WTC11 (cell line): ENCODE results near the gene ATP6V1A. TPM values are rescaled to one million over a fixed set of nuclear protein-coding genes. Genes with fewer than 3 reads are reported as not detected.

Source experiments
- ATAC-seq: fragments of 200-7000 bp; cut with Tn5 transposase; 2 replicates; pipeline ENCODE4 v1.10.0; 2021; ENCODE audit warnings: mild to moderate bottlenecking, moderate library complexity
- CTCF ChIA-PET: fragments of 300-600 bp; sonication (Branson Sonifier 250); formaldehyde crosslinking; loops from one replicate; lab custom pipeline; 2021; ENCODE audit warnings: antibody characterized with exemption; lab: Charles Lee
- POLR2A ChIA-PET: fragments of 350-600 bp; sonication (Branson Sonifier 250); formaldehyde crosslinking; loops from one replicate; lab custom pipeline; 2021; ENCODE audit warnings: antibody characterized with exemption; lab: Charles Lee
- DNase-seq: peaks from one replicate; pipeline ENCODE4 v3.0.0; 2021; ENCODE audit warnings: low spot score
- H3K27ac Mint-ChIP-seq: 2 replicates; pipeline ENCODE4 v1.8.0; 2021; ENCODE audit warnings: mixed read lengths
- H3K27me3 Mint-ChIP-seq: 2 replicates; pipeline ENCODE4 v1.8.0; 2021; ENCODE audit warnings: low read depth, mild to moderate bottlenecking, moderate library complexity, mixed read lengths
- H3K36me3 Mint-ChIP-seq: 2 replicates; pipeline ENCODE4 v1.8.0; 2021; ENCODE audit warnings: mixed read lengths
- H3K4me1 Mint-ChIP-seq: 2 replicates; pipeline ENCODE4 v1.8.0; 2022; ENCODE audit warnings: mixed read lengths
- H3K4me3 Mint-ChIP-seq: 2 replicates; pipeline ENCODE4 v1.8.0; 2021; ENCODE audit warnings: mild to moderate bottlenecking, moderate library complexity, mixed read lengths
- H3K9me3 Mint-ChIP-seq: 2 replicates; pipeline ENCODE4 v1.8.0; 2021; ENCODE audit warnings: mixed read lengths
- ATF1 ChIP-seq: sonication (generic); formaldehyde crosslinking; IDR thresholded peaks from 2 replicates; pipeline ENCODE4 v1.8.1; 2023; ENCODE audit warnings: mild to moderate bottlenecking, moderate library complexity, missing genetic modification reagents
- CREM ChIP-seq: sonication (generic); formaldehyde crosslinking; IDR thresholded peaks from 2 replicates; pipeline ENCODE4 v1.8.1; 2022; ENCODE audit warnings: mild to moderate bottlenecking, missing genetic modification reagents, moderate library complexity
- ELF4 ChIP-seq: sonication (generic); formaldehyde crosslinking; IDR thresholded peaks from 2 replicates; pipeline ENCODE4 v1.8.1; 2022; ENCODE audit warnings: low read depth, mild to moderate bottlenecking, moderate library complexity, missing genetic modification reagents
- FOXK1 ChIP-seq: sonication (generic); formaldehyde crosslinking; IDR thresholded peaks from 2 replicates; pipeline ENCODE4 v1.8.0; 2022; ENCODE audit warnings: mild to moderate bottlenecking, moderate library complexity, missing genetic modification reagents
- GABPB1 ChIP-seq: sonication (generic); formaldehyde crosslinking; IDR thresholded peaks from 2 replicates; pipeline ENCODE4 v1.8.1; 2023; ENCODE audit warnings: mild to moderate bottlenecking, missing genetic modification reagents
- HMGA2 ChIP-seq: fragments of 250-450 bp; sonication (Bioruptor Pico); IDR thresholded peaks from 2 replicates; pipeline ENCODE4 v1.4.0; 2021; ENCODE audit warnings: mild to moderate bottlenecking, moderate library complexity
- IRF2 ChIP-seq: sonication (generic); formaldehyde crosslinking; IDR thresholded peaks from 2 replicates; pipeline ENCODE4 v1.8.0; 2022; ENCODE audit warnings: low read depth, missing genetic modification reagents, borderline replicate concordance
- JAZF1 ChIP-seq: fragments of 250-450 bp; sonication (Bioruptor Pico); IDR thresholded peaks from 2 replicates; pipeline ENCODE4 v1.9.0; 2021; ENCODE audit warnings: moderate library complexity, mild to moderate bottlenecking, inconsistent platforms
- JUN ChIP-seq: sonication (generic); formaldehyde crosslinking; IDR thresholded peaks from 2 replicates; pipeline ENCODE4 v1.8.0; 2023; ENCODE audit warnings: mild to moderate bottlenecking, missing genetic modification reagents
- MXD4 ChIP-seq: fragments of 250-450 bp; sonication (Bioruptor Pico); IDR thresholded peaks from 2 replicates; pipeline ENCODE4 v1.8.0; 2021; ENCODE audit warnings: mild to moderate bottlenecking, moderate library complexity, borderline replicate concordance
- NFYB ChIP-seq: sonication (generic); formaldehyde crosslinking; conservative IDR thresholded peaks from 2 replicates; pipeline ENCODE4 v1.8.0; 2022; ENCODE audit warnings: low read depth, missing genetic modification reagents
- OVOL2 ChIP-seq: fragments of 250-450 bp; sonication (Bioruptor Pico); IDR thresholded peaks from 2 replicates; pipeline ENCODE4 v1.9.0; 2021; ENCODE audit warnings: mild to moderate bottlenecking, borderline replicate concordance
- SMAD3 ChIP-seq: sonication (generic); formaldehyde crosslinking; IDR thresholded peaks from 2 replicates; pipeline ENCODE4 v1.8.0; 2022; ENCODE audit warnings: missing genetic modification reagents, mild to moderate bottlenecking, borderline replicate concordance
- SMAD4 ChIP-seq: sonication (generic); formaldehyde crosslinking; IDR thresholded peaks from 2 replicates; pipeline ENCODE4 v1.8.0; 2022; ENCODE audit warnings: mild to moderate bottlenecking, missing genetic modification reagents
- TCF7 ChIP-seq: sonication (generic); formaldehyde crosslinking; IDR thresholded peaks from 2 replicates; pipeline ENCODE4 v1.8.0; 2022; ENCODE audit warnings: mild to moderate bottlenecking, low read depth, missing genetic modification reagents, moderate library complexity
- ZNF121 ChIP-seq: sonication (generic); formaldehyde crosslinking; IDR thresholded peaks from 2 replicates; pipeline ENCODE4 v1.8.0; 2023; ENCODE audit warnings: missing genetic modification reagents
- ZNF671 ChIP-seq: fragments of 250-450 bp; sonication (Bioruptor Pico); IDR thresholded peaks from 2 replicates; pipeline ENCODE4 v1.8.0; 2021; ENCODE audit warnings: mild to moderate bottlenecking
- total RNA-seq: library from RNA; stranded (reverse); gene quantifications from 3 replicates; pipeline ENCODE4 v1.2.3, GENCODE V29; 2021
- TF ChIP-seq, protein P1 (sequence below): fragments of 250-450 bp; sonication (Bioruptor Pico); IDR thresholded peaks from 2 replicates; pipeline ENCODE4 v1.9.0; 2021; ENCODE audit warnings: moderate library complexity, mild to moderate bottlenecking, inconsistent platforms, borderline replicate concordance
- TF ChIP-seq, protein P2 (sequence below): sonication (generic); formaldehyde crosslinking; conservative IDR thresholded peaks from 2 replicates; pipeline ENCODE4 v1.8.1; 2023; ENCODE audit warnings: mild to moderate bottlenecking, low read depth, missing genetic modification reagents, moderate library complexity
- TF ChIP-seq, protein P3 (sequence below): fragments of 250-450 bp; sonication (Bioruptor Pico); IDR thresholded peaks from 2 replicates; pipeline ENCODE4 v2.1.2; 2022; ENCODE audit warnings: mild to moderate bottlenecking, moderate library complexity
- TF ChIP-seq, protein P4 (sequence below): sonication (generic); formaldehyde crosslinking; IDR thresholded peaks from 2 replicates; pipeline ENCODE4 v1.8.1; 2023; ENCODE audit warnings: mild to moderate bottlenecking, missing genetic modification reagents
- TF ChIP-seq, protein P5 (sequence below): sonication (generic); formaldehyde crosslinking; IDR thresholded peaks from 2 replicates; pipeline ENCODE4 v1.8.0; 2022; ENCODE audit warnings: mild to moderate bottlenecking, missing genetic modification reagents
- TF ChIP-seq, protein P6 (sequence below): fragments of 200-600 bp; IDR thresholded peaks from 2 replicates; pipeline ENCODE4 v1.8.0; 2022; ENCODE audit warnings: antibody characterized with exemption

ATP6V1A gene
- total RNA-seq, 1 experiment from 2014 or later: 90.7 TPM

DNA sequence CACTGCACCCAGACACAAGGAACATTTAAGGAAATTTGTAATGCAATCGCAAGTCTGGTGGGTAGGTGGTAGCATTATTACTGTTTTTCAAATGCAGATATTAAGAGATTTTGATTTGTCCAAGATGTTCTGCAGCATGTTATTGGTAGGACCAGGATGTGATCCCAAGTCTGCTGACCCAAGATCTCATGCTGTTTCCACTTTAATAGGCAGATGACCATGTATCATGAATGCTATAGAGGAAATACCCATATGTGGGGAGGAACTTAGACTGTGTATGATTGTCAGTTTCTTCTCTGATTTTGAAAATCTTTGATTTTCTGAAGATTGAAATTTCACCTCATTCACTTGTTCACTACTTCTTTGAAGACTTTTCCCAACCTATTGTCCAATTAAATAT lies 28.7 kb downstream of the ATP6V1A start (continued):
- TF ChIP-seq JUN (CRISPR knock-in tag) (no peak), FOXK1 (CRISPR knock-in tag) (no peak), ZNF121 (CRISPR knock-in tag) (no peak)
- TF ChIP-seq, protein P1, sequence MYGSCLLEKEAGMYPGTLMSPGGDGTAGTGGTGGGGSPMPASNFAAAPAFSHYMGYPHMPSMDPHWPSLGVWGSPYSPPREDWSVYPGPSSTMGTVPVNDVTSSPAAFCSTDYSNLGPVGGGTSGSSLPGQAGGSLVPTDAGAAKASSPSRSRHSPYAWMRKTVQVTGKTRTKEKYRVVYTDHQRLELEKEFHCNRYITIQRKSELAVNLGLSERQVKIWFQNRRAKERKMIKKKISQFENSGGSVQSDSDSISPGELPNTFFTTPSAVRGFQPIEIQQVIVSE: no peak
- TF ChIP-seq, all 79 proteins: peak for 0

DNA sequence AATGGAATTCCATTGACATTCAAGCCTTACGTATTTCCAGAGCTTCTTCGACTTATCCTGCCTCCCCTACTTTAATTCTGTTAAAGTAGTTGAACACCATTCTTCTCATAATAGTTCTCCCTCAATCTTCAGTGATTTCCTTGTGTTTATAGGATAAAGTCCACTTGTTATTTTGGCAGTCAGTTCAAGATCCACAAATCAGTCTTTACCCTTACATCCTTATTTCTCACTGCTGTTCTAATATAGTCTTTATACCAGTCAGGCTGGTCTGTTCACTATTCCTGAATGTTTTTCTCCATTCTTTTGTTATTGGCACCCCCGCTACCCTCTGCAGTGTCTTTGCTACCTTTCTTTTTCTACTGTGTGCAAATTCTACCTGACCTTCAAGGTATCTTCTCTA lies 29.7 kb downstream of the ATP6V1A start:
- no peak for TF ChIP-seq TCF7 (CRISPR knock-in tag)
- no peak for TF ChIP-seq ATF1 (CRISPR knock-in tag)
- TF ChIP-seq HMGA2: no peak
- TF ChIP-seq SMAD4 (CRISPR knock-in tag): no peak
- ChIA-PET POLR2A (interaction anchor here (0.7 kb wide), 1 partner anchor 336 kb away, joined by 3 read pairs; no protein-coding TSS in a partner anchor), CTCF (interaction anchor here (1.3 to 1.6 kb wide), 2 partner anchors 32 to 49 kb away, joined by 3 to 5 read pairs; no protein-coding TSS in a partner anchor)
- H3K27ac Mint-ChIP-seq: 0 out of 2 replicates have a peak overlapping the region, but pooled peaks have one; percentile 54
- ATAC-seq (no peak), DNase-seq (no peak)
- H3K4me1 Mint-ChIP-seq: peaks cover 23% of the 10 kb centered on the region
- no peaks in the 10 kb centered on the region for H3K36me3 Mint-ChIP-seq
- H3K9me3 Mint-ChIP-seq: no peaks in the 10 kb centered on the region
- H3K4me3 Mint-ChIP-seq: no peak overlapping the region
- no peaks in the 10 kb centered on the region for H3K27me3 Mint-ChIP-seq

DNA sequence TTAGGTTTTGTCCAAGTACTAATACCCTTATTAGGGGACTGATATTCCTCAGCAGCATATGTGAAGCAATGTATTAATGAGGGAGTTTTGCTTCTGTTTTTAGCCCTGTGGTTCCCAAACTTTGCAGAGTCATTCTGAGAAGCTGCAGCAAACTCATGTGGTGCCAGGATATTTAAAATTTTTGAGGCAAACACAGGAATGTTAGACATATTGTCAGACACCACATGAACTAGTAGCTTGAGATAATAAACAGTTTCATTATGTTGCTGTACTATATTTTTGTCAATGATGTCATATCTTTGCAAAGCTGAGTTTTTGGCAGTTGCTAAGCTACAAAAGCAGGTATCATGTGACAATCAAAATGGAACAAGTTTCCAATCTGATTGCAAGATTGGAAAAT lies 36.6 kb downstream of the ATP6V1A start:
- POLR2A ChIA-PET: no interaction called here
- peaks cover 9% of the 10 kb centered on the region for H3K4me1 Mint-ChIP-seq
- no peak overlapping the region for H3K4me3 Mint-ChIP-seq
- TF ChIP-seq, protein P2, sequence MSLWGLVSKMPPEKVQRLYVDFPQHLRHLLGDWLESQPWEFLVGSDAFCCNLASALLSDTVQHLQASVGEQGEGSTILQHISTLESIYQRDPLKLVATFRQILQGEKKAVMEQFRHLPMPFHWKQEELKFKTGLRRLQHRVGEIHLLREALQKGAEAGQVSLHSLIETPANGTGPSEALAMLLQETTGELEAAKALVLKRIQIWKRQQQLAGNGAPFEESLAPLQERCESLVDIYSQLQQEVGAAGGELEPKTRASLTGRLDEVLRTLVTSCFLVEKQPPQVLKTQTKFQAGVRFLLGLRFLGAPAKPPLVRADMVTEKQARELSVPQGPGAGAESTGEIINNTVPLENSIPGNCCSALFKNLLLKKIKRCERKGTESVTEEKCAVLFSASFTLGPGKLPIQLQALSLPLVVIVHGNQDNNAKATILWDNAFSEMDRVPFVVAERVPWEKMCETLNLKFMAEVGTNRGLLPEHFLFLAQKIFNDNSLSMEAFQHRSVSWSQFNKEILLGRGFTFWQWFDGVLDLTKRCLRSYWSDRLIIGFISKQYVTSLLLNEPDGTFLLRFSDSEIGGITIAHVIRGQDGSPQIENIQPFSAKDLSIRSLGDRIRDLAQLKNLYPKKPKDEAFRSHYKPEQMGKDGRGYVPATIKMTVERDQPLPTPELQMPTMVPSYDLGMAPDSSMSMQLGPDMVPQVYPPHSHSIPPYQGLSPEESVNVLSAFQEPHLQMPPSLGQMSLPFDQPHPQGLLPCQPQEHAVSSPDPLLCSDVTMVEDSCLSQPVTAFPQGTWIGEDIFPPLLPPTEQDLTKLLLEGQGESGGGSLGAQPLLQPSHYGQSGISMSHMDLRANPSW (CRISPR knock-in tag): no peak
- no peak for TF ChIP-seq OVOL2 (CRISPR knock-in tag)
- TF ChIP-seq, protein P3, sequence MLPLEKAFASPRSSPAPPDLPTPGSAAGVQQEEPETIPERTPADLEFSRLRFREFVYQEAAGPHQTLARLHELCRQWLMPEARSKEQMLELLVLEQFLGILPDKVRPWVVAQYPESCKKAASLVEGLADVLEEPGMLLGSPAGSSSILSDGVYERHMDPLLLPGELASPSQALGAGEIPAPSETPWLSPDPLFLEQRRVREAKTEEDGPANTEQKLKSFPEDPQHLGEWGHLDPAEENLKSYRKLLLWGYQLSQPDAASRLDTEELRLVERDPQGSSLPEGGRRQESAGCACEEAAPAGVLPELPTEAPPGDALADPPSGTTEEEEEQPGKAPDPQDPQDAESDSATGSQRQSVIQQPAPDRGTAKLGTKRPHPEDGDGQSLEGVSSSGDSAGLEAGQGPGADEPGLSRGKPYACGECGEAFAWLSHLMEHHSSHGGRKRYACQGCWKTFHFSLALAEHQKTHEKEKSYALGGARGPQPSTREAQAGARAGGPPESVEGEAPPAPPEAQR: no peak
- no peak for TF ChIP-seq SMAD3
- TF ChIP-seq, protein P1: no peak
- TF ChIP-seq GABPB1 (CRISPR knock-in tag): no peak
- TF ChIP-seq MXD4 (CRISPR knock-in tag): no peak
- TF ChIP-seq, protein P4, sequence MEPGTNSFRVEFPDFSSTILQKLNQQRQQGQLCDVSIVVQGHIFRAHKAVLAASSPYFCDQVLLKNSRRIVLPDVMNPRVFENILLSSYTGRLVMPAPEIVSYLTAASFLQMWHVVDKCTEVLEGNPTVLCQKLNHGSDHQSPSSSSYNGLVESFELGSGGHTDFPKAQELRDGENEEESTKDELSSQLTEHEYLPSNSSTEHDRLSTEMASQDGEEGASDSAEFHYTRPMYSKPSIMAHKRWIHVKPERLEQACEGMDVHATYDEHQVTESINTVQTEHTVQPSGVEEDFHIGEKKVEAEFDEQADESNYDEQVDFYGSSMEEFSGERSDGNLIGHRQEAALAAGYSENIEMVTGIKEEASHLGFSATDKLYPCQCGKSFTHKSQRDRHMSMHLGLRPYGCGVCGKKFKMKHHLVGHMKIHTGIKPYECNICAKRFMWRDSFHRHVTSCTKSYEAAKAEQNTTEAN (CRISPR knock-in tag): no peak
- TF ChIP-seq SMAD4 (CRISPR knock-in tag): no peak
- TF ChIP-seq JAZF1: no peak
- TF ChIP-seq ZNF671 (CRISPR knock-in tag): no peak
- TF ChIP-seq IRF2 (CRISPR knock-in tag): no peak
- TF ChIP-seq NFYB: no peak
- no peak for TF ChIP-seq ELF4 (CRISPR knock-in tag)
- TF ChIP-seq, protein P5, sequence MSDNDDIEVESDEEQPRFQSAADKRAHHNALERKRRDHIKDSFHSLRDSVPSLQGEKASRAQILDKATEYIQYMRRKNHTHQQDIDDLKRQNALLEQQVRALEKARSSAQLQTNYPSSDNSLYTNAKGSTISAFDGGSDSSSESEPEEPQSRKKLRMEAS (CRISPR knock-in tag): no peak
- TF ChIP-seq ATF1 (CRISPR knock-in tag): no peak
- TF ChIP-seq, protein P6, sequence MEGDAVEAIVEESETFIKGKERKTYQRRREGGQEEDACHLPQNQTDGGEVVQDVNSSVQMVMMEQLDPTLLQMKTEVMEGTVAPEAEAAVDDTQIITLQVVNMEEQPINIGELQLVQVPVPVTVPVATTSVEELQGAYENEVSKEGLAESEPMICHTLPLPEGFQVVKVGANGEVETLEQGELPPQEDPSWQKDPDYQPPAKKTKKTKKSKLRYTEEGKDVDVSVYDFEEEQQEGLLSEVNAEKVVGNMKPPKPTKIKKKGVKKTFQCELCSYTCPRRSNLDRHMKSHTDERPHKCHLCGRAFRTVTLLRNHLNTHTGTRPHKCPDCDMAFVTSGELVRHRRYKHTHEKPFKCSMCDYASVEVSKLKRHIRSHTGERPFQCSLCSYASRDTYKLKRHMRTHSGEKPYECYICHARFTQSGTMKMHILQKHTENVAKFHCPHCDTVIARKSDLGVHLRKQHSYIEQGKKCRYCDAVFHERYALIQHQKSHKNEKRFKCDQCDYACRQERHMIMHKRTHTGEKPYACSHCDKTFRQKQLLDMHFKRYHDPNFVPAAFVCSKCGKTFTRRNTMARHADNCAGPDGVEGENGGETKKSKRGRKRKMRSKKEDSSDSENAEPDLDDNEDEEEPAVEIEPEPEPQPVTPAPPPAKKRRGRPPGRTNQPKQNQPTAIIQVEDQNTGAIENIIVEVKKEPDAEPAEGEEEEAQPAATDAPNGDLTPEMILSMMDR: no peak
- no peak for TF ChIP-seq CREM (CRISPR knock-in tag)
- ATAC-seq (no peak), DNase-seq (no peak)
- H3K27ac Mint-ChIP-seq: no peak overlapping the region; the same call in 1 of the 2 replicates
- H3K27me3 Mint-ChIP-seq: no peaks in the 10 kb centered on the region
- CTCF ChIA-PET: interaction anchor here (1.1 kb wide), 2 partner anchors 38 to 47 kb away, joined by 3 to 6 read pairs; no protein-coding TSS in a partner anchor
- no peaks in the 10 kb centered on the region for H3K9me3 Mint-ChIP-seq
- H3K36me3 Mint-ChIP-seq: peaks cover 10% of the 10 kb centered on the region
